Pericardium fibroblast (primary cell): ENCODE results near the gene RNU6-8. TPM values are rescaled to one million over a fixed set of nuclear protein-coding genes. Genes with fewer than 3 reads are reported as not detected.

Source experiments
- total RNA-seq: library from RNA; depleted of rRNA; stranded (reverse); fragments of >200 nt; gene quantifications from 2 replicates; pipeline ENCODE4 v1.2.3, GENCODE V29; 2015

Gene RNU6-8
- not detected in 2 replicates for total RNA-seq

DNA sequence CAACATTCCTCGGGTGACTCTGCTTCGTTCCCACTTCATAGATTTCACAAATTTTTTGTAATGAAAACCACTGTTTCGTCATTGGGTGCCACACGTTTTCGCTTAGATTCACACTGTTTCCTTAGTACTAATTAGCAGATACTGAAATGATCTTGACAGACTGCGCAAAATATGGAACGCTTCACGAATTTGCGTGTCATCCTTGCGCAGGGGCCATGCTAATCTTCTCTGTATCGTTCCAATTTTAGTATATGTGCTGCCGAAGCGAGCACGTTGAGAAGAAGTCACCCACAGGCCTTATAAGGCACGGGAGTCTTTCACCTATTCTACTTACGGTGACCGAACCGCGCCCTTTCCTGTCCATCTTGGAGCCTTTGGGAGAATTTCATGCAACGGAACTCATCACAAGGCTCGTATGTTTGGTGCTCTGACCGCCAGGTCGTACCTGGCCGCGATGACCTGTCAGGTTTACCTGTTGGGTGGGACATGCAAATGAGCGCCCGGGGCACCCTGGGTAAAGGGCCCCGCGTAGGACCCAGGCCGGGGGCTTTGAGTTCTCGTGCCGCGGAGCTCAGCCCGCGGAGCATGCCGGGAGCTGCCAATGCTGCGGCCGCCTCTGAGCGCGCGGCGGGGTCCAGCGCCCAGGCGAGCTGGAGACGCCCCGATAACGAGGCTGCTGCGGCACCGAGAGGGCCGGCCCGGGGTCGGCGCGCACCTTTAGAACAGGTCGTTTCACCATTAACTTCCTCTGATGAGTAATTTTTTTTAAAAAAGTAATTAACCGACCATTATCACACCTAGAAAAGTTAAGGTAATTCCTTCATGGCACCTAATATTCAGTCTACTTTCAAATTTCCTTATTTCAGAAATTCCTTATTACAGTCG is at the start of gene RNU6-8:
TSS of gene RNU6-8 (minus strand) at position 272 of the 885 bp plus-strand sequence.

DNA sequence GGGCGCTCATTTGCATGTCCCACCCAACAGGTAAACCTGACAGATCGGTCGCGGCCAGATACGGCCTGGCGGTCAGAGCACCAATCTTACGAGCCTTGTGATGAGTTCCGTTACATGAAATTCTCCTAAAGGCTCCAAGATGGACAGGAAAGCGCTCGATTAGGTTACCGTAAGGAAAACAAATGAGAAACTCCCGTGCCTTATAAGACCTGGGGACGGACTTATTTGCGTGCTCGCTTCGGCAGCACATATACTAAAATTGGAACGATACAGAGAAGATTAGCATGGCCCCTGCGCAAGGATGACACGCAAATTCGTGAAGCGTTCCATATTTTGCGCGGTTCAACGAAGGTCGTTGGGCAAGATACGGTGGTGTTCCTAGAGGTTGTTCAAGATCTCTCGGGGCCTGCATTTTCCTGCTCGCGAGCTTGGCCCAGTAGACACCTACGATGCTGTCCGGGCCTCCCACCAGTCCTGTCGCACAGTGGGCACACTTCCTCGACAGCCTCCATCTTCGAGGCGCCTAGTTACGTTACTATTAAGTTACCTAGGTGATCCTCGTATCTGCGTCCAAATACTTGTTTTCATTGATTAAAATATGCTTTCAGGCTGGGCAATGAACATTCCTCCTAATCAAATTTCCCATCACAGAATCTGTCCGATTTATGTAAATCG is 1.1 kb downstream of the RNU6-8 start, which contains the start of gene RNU6-7:
TSS of gene RNU6-7 (plus strand) at position 230 of the 675 bp plus-strand sequence.

Other genes with a start within 250 kb of the RNU6-8 start
- gene ARHGAP5, start 126.0 kb downstream of the RNU6-8 start, total RNA-seq: 41.9 and 59.8 TPM in 2 replicates
- gene RNU6-7, start 1.2 kb downstream of the RNU6-8 start, total RNA-seq: not detected in 2 replicates
- gene AKAP6, start 126.0 kb upstream of the RNU6-8 start, total RNA-seq: 0.35 and 0.85 TPM in 2 replicates